ENCODE data around the gene PAK4. TPM values are rescaled to one million over a fixed set of nuclear protein-coding genes. Genes with fewer than 3 reads are reported as not detected.
A peak's percentile ranks its signal among the peaks of the same experiment; 100 is the strongest.

The PAK4 gene
- total and polyA plus RNA-seq, 9 of the 15 experiments (the other 6 are each of a cell fraction or from before 2014, with no cell fraction given), result 0.21 to 33.5 (median 5.8) TPM

DNA sequence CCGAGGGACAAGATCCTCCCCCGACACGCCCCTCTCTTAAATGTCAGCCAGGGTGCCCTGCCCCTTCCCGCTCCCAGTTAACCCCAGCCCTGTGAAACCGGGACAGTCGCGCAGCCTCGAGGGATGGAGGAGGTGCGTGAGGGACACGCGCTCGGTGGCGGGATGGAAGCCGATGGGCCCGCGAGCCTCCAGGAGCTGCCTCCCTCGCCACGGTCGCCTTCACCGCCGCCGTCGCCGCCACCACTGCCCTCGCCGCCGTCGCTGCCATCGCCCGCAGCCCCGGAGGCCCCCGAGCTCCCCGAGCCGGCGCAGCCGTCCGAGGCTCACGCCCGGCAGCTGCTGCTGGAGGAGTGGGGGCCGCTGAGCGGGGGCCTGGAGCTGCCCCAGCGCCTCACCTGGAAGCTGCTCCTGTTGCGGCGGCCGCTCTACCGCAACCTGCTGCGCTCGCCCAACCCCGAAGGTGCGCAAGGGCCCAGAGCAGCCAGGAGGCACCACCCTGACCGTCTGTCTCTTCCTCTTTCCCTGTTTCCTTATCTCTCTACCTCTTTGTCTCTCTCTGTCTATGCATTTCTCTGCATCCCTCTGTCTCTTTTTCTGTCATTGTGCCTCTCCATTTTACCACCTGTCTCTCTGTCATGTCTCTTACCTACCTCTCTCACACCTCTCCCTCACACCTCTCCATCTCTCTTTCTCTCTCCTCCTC is 71.4 kb downstream of the PAK4 start, which contains the start of gene NCCRP1 (continued):
- TF ChIP-seq, protein P1, sequence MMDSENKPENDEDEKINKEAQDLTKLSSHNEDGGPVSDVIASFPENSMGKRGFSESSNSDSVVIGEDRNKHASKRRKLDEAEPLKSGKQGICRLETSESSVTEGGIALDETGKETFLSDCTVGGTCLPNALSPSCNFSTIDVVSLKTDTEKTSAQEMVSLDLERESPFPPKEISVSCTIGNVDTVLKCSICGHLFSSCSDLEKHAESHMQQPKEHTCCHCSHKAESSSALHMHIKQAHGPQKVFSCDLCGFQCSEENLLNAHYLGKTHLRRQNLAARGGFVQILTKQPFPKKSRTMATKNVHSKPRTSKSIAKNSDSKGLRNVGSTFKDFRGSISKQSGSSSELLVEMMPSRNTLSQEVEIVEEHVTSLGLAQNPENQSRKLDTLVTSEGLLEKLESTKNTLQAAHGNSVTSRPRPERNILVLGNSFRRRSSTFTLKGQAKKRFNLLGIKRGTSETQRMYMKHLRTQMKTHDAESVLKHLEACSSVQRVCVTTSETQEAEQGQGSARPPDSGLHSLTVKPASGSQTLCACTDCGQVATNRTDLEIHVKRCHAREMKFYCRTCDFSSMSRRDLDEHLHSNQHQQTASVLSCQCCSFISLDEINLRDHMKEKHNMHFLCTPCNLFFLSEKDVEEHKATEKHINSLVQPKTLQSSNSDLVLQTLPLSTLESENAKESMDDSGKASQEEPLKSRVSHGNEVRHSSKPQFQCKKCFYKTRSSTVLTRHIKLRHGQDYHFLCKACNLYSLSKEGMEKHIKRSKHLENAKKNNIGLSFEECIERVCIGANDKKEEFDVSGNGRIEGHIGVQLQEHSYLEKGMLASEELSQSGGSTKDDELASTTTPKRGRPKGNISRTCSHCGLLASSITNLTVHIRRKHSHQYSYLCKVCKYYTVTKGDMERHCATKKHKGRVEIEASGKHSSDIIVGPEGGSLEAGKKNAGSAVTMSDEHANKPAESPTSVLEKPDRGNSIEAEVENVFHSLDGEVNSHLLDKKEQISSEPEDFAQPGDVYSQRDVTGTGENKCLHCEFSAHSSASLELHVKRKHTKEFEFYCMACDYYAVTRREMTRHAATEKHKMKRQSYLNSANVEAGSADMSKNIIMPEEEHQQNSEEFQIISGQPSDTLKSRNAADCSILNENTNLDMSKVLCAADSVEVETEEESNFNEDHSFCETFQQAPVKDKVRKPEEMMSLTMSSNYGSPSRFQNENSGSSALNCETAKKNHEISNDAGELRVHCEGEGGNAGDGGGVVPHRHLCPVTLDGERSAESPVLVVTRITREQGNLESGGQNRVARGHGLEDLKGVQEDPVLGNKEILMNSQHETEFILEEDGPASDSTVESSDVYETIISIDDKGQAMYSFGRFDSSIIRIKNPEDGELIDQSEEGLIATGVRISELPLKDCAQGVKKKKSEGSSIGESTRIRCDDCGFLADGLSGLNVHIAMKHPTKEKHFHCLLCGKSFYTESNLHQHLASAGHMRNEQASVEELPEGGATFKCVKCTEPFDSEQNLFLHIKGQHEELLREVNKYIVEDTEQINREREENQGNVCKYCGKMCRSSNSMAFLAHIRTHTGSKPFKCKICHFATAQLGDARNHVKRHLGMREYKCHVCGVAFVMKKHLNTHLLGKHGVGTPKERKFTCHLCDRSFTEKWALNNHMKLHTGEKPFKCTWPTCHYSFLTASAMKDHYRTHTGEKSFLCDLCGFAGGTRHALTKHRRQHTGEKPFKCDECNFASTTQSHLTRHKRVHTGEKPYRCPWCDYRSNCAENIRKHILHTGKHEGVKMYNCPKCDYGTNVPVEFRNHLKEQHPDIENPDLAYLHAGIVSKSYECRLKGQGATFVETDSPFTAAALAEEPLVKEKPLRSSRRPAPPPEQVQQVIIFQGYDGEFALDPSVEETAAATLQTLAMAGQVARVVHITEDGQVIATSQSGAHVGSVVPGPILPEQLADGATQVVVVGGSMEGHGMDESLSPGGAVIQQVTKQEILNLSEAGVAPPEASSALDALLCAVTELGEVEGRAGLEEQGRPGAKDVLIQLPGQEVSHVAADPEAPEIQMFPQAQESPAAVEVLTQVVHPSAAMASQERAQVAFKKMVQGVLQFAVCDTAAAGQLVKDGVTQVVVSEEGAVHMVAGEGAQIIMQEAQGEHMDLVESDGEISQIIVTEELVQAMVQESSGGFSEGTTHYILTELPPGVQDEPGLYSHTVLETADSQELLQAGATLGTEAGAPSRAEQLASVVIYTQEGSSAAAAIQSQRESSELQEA (IDR thresholded peaks at IDR 0.05; ENCODE audit: low read depth), result no peak
- TF ChIP-seq, protein P2, sequence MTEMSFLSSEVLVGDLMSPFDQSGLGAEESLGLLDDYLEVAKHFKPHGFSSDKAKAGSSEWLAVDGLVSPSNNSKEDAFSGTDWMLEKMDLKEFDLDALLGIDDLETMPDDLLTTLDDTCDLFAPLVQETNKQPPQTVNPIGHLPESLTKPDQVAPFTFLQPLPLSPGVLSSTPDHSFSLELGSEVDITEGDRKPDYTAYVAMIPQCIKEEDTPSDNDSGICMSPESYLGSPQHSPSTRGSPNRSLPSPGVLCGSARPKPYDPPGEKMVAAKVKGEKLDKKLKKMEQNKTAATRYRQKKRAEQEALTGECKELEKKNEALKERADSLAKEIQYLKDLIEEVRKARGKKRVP (CRISPR knock-in tag; IDR thresholded peaks at IDR 0.05), result no peak
- TF ChIP-seq ZNF668 (CRISPR knock-in tag; IDR thresholded peaks at IDR 0.05) (no peak), NEUROD1 (IDR thresholded peaks at IDR 0.05; ENCODE audit: borderline replicate concordance, low read depth, low read length, partially characterized antibody) (no peak), BMI1 (IDR thresholded peaks at IDR 0.05; ENCODE audit: low read length) (no peak), NRF1 (conservative IDR thresholded peaks at IDR 0.05 in 1 of 2, IDR thresholded peaks at IDR 0.05 in 1 of 2) (peak; percentile 67 to 71; a peak in 3 of 4 replicates), KLF1 (tag; IDR thresholded peaks at IDR 0.05) (no peak), RNF2 (IDR thresholded peaks at IDR 0.05) (no peak), KDM5B (IDR thresholded peaks at IDR 0.05; ENCODE audit: insufficient replicate concordance, low read depth, low read length) (no peak)
- TF ChIP-seq, protein P3, sequence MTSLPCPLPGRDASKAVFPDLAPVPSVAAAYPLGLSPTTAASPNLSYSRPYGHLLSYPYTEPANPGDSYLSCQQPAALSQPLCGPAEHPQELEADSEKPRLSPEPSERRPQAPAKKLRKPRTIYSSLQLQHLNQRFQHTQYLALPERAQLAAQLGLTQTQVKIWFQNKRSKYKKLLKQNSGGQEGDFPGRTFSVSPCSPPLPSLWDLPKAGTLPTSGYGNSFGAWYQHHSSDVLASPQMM (CRISPR knock-in tag; IDR thresholded peaks at IDR 0.05), result no peak
- TF ChIP-seq, protein P4, sequence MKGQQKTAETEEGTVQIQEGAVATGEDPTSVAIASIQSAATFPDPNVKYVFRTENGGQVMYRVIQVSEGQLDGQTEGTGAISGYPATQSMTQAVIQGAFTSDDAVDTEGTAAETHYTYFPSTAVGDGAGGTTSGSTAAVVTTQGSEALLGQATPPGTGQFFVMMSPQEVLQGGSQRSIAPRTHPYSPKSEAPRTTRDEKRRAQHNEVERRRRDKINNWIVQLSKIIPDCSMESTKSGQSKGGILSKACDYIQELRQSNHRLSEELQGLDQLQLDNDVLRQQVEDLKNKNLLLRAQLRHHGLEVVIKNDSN (CRISPR knock-in tag; IDR thresholded peaks at IDR 0.05), result no peak
- TF ChIP-seq, protein P5, sequence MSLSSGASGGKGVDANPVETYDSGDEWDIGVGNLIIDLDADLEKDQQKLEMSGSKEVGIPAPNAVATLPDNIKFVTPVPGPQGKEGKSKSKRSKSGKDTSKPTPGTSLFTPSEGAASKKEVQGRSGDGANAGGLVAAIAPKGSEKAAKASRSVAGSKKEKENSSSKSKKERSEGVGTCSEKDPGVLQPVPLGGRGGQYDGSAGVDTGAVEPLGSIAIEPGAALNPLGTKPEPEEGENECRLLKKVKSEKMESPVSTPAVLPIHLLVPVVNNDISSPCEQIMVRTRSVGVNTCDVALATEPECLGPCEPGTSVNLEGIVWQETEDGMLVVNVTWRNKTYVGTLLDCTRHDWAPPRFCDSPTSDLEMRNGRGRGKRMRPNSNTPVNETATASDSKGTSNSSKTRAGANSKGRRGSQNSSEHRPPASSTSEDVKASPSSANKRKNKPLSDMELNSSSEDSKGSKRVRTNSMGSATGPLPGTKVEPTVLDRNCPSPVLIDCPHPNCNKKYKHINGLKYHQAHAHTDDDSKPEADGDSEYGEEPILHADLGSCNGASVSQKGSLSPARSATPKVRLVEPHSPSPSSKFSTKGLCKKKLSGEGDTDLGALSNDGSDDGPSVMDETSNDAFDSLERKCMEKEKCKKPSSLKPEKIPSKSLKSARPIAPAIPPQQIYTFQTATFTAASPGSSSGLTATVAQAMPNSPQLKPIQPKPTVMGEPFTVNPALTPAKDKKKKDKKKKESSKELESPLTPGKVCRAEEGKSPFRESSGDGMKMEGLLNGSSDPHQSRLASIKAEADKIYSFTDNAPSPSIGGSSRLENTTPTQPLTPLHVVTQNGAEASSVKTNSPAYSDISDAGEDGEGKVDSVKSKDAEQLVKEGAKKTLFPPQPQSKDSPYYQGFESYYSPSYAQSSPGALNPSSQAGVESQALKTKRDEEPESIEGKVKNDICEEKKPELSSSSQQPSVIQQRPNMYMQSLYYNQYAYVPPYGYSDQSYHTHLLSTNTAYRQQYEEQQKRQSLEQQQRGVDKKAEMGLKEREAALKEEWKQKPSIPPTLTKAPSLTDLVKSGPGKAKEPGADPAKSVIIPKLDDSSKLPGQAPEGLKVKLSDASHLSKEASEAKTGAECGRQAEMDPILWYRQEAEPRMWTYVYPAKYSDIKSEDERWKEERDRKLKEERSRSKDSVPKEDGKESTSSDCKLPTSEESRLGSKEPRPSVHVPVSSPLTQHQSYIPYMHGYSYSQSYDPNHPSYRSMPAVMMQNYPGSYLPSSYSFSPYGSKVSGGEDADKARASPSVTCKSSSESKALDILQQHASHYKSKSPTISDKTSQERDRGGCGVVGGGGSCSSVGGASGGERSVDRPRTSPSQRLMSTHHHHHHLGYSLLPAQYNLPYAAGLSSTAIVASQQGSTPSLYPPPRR (CRISPR knock-in tag; IDR thresholded peaks at IDR 0.05; ENCODE audit: borderline replicate concordance), result no peak
